Stimulated activated naive CD4-positive, alpha-beta T cell treated with Interleukin-2 at 50 U/mL for 16 hours (primary cell): ENCODE measurements around the gene TTC36.
"Not testable (repeated sequence)": the region's sequence is repeated elsewhere in the genome, so short reads cannot be mapped to it uniquely, and the experiment has no call there.

Experiments used
- DNase-seq: peaks from one replicate; lab custom pipeline; 2025; lab: John Stamatoyannopoulos, UW

Gene TTC36

GRCh38 chr11:118527109-118527508 is at the start of gene TTC36:
TTC36 (plus strand) TSS chr11:118527474; CDS start chr11:118527495, 21 bp downstream.
- no peak for DNase-seq

GRCh38 chr11:118481238-118481637 is 46.0 kb upstream of the TTC36 start:
- DNase-seq = not testable (repeated sequence)

GRCh38 chr11:118484405-118484804 is 42.9 kb upstream of the TTC36 start:
- no peak for DNase-seq

GRCh38 chr11:118485273-118485672 is 42.0 kb upstream of the TTC36 start:
- DNase-seq = no peak

- peak; percentile 62 for DNase-seq
These were observed 38.7 kb upstream of the TTC36 start for GRCh38 chr11:118488480-118489109.

GRCh38 chr11:118491041-118491440 is 36.2 kb upstream of the TTC36 start:
- no peak for DNase-seq

GRCh38 chr11:118497831-118498230 is 29.4 kb upstream of the TTC36 start:
- no peak for DNase-seq

GRCh38 chr11:118503216-118503615 is 24.1 kb upstream of the TTC36 start:
- DNase-seq = no peak

- DNase-seq = no peak
These were observed 15.7 kb upstream of the TTC36 start for GRCh38 chr11:118511601-118512000.

- DNase-seq = no peak
These were observed 13.2 kb upstream of the TTC36 start for GRCh38 chr11:118514103-118514502.

GRCh38 chr11:118519549-118519948 is 7.7 kb upstream of the TTC36 start:
- DNase-seq = no peak

- DNase-seq = no peak
These were observed 5.4 kb upstream of the TTC36 start for GRCh38 chr11:118521892-118522311.

- no peak for DNase-seq
These were observed 4.7 kb upstream of the TTC36 start for GRCh38 chr11:118522571-118523072.

GRCh38 chr11:118524356-118524755 is 2.9 kb upstream of the TTC36 start:
- DNase-seq = no peak

GRCh38 chr11:118524757-118525470 is 2.4 kb upstream of the TTC36 start:
- DNase-seq = no peak

- DNase-seq = no peak
These were observed 586 bp upstream of the TTC36 start for GRCh38 chr11:118526688-118527087.

GRCh38 chr11:118528511-118528910 is 1.2 kb downstream of the TTC36 start:
- DNase-seq = no peak

GRCh38 chr11:118529584-118530175 is 2.4 kb downstream of the TTC36 start:
- DNase-seq = no peak

- DNase-seq = no peak
These were observed 3.0 kb downstream of the TTC36 start for GRCh38 chr11:118530180-118530682.

GRCh38 chr11:118530683-118531596 is 3.7 kb downstream of the TTC36 start, which contains the start of gene TMEM25:
TMEM25 (plus strand) TSS chr11:118531192; CDS start chr11:118531802, 610 bp downstream.
- peak; percentile 79 for DNase-seq

- no peak for DNase-seq
These were observed 4.4 kb downstream of the TTC36 start for GRCh38 chr11:118531597-118532084.
